ENCODE results near the gene NEIL1.

DNA sequence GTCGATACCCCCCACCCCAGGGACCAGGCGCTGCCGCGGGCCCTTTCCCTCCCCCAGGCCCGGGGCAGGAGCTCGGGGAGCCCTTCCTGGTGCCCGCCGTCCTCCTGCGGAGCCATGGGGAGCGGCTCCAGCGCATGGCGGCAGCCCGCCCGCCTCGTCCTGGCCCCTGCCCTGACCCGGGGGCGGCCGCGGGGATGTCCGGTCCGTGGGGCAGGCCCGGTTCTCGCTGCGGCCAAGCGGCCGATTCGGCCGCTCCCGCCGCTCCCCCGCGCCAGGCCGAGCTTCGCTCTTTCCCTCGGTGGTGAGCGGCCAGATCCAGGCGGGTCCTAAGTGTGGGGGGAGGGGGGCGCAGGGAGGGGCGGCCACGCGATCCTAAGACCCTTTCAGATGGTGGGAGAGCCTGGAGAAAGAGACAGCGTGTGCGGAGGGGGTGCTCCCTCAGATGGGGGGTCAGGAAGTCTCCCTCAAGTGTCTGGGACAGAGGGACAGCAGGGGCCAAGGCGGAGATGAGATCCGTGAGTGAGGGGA is 1.3 kb downstream of the NEIL1 start:
- TF ChIP-seq, protein P1, sequence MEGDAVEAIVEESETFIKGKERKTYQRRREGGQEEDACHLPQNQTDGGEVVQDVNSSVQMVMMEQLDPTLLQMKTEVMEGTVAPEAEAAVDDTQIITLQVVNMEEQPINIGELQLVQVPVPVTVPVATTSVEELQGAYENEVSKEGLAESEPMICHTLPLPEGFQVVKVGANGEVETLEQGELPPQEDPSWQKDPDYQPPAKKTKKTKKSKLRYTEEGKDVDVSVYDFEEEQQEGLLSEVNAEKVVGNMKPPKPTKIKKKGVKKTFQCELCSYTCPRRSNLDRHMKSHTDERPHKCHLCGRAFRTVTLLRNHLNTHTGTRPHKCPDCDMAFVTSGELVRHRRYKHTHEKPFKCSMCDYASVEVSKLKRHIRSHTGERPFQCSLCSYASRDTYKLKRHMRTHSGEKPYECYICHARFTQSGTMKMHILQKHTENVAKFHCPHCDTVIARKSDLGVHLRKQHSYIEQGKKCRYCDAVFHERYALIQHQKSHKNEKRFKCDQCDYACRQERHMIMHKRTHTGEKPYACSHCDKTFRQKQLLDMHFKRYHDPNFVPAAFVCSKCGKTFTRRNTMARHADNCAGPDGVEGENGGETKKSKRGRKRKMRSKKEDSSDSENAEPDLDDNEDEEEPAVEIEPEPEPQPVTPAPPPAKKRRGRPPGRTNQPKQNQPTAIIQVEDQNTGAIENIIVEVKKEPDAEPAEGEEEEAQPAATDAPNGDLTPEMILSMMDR (IDR thresholded peaks at IDR 0.05), result no peak
- no peak for TF ChIP-seq POLR2A (IDR thresholded peaks at IDR 0.05)
